K562 (cell line): ENCODE data around the gene PRKCG. TPM values are rescaled to one million over a fixed set of nuclear protein-coding genes. Genes with fewer than 3 reads are reported as not detected.

ENCODE experiments used
- AFF1 ChIP-seq, 2 experiments: fragments of 450-650 bp; IDR thresholded peaks; 2 replicates each; pipeline ENCODE4 v1.6.1; 2018; ENCODE audit warnings: mild to moderate bottlenecking in 2 of 2, low read depth in 1 of 2; ENCODE audit not compliant: partially characterized antibody in 2 of 2
- CREB1 ChIP-seq, 2 experiments: sonication (generic) in 1 of 2; formaldehyde crosslinking in 1 of 2; IDR thresholded peaks; 2 replicates each; pipeline versions ENCODE4 v1.6.1 to v1.8.0; 2012 to 2022; ENCODE audit warnings: inconsistent platforms in 1 of 2, mild to moderate bottlenecking in 1 of 2, missing genetic modification reagents in 1 of 2, moderate library complexity in 1 of 2
- CREM ChIP-seq: IDR thresholded peaks from 2 replicates; pipeline ENCODE4 v1.6.1; 2014; ENCODE audit warnings: antibody characterized with exemption, low read depth
- HCFC1 ChIP-seq: IDR thresholded peaks from 2 replicates; pipeline ENCODE4 v1.6.1; 2012; ENCODE audit warnings: low read depth, low read length, improper control_type of control experiment
- L3MBTL2 ChIP-seq: fragments of 450-650 bp; IDR thresholded peaks from 2 replicates; pipeline ENCODE4 v1.6.1; 2016; ENCODE audit warnings: mild to moderate bottlenecking, moderate library complexity
- LARP7 ChIP-seq: fragments of 450-650 bp; IDR thresholded peaks from 2 replicates; pipeline ENCODE4 v1.6.1; 2016
- SAFB ChIP-seq: fragments of 200-400 bp; formaldehyde crosslinking; IDR thresholded peaks from 2 replicates; pipeline ENCODE4 v1.6.1; 2017; ENCODE audit warnings: low read depth, low read length, borderline replicate concordance
- TBP ChIP-seq: optimal IDR thresholded peaks from 2 replicates; pipeline ENCODE3; 2011; ENCODE audit warnings: low read depth, low read length, improper control_type of control experiment
- ZNF143 ChIP-seq: sonication (generic); formaldehyde crosslinking; IDR thresholded peaks from 2 replicates; pipeline ENCODE4 v1.9.0; 2022; ENCODE audit warnings: mild to moderate bottlenecking, missing genetic modification reagents
- ZNF224 ChIP-seq: sonication (generic); formaldehyde crosslinking; IDR thresholded peaks from 2 replicates; pipeline ENCODE4 v1.8.0; 2022; ENCODE audit warnings: mild to moderate bottlenecking, missing genetic modification reagents
- polyA plus RNA-seq, 8 experiments: library from polyadenylated mRNA; depleted of rRNA in 4 of 8; stranded (reverse) in 5 of 8; unstranded in 3 of 8; fragments of >200 nt; fragmentation: Nextera tagmentation in 2 of 8; fragmentation: Illumina TruSeq in 1 of 8; extraction: Ambion mirVana in 2 of 8; extraction: Trizol in 1 of 8; gene quantifications; 2 replicates each; pipeline versions ENCODE4 v1.2.1 to v1.2.3, GENCODE V29; 2011 to 2014; ENCODE audit warnings: inconsistent platforms in 1 of 8, missing spikeins in 1 of 8
- total RNA-seq, 7 experiments: library from RNA; depleted of rRNA in 6 of 7; stranded (reverse); fragments of >200 nt in 6 of 7; fragmentation: Illumina TruSeq in 2 of 7; extraction: Trizol in 2 of 7; gene quantifications; 2 replicates each; pipeline versions ENCODE4 v1.2.1 to v1.2.3, GENCODE V29; 2011 to 2021; ENCODE audit warnings: low replicate concordance in 1 of 7
- TF ChIP-seq, protein P1 (sequence below): fragments of 450-650 bp; IDR thresholded peaks from 2 replicates; pipeline ENCODE4 v1.6.1; 2016; ENCODE audit warnings: low read depth
- TF ChIP-seq, protein P2 (sequence below): fragments of 450-650 bp; IDR thresholded peaks from 2 replicates; pipeline ENCODE4 v1.6.1; 2014; ENCODE audit warnings: low read depth, mild to moderate bottlenecking, moderate library complexity, borderline replicate concordance

Gene PRKCG
- total and polyA plus RNA-seq, 9 of the 15 experiments (the other 6 are each of a cell fraction or from before 2014, with no cell fraction given): not detected

DNA sequence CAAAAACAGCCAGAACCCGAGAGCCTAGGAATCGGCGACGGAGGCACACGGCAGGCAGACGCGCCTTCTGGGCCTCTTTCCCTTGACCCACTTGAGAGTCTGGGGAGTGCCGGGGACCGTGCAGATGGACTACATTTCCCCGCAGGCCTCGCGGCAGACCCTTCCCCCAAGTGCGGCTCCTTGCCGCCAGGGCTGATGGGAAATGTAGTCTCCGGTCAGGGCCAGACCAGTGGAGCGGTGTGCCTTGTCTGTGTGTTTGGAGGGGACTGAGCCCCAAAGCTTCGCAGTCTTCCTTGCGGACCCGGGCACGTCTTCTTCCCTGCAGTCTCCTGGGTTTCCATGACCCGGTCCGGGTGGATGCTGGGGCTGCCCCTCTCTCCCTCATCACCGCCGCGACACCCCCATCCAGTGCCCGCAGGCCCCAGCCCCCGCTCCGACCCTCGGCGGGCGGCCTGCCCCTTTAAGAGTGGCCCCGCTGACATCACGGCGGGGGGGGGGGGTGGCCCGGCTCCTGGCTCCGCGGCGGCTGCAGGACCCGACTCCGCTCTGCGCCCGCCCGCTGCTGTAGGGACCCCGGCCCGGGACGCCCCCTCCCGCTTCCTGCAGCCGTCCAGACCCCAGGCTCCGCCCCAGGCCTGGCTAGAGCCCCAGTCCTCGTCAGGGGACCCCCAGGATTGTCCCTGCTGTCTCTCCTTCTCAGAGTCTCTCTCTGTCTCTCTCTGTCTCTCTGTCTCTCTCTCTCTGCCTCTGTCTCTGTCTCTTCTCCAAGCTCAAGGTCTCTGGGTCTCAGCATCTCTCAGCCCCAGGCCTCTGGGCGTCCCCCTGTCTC lies 26.3 kb downstream of the PRKCG start (continued):
- TF ChIP-seq, protein P1, sequence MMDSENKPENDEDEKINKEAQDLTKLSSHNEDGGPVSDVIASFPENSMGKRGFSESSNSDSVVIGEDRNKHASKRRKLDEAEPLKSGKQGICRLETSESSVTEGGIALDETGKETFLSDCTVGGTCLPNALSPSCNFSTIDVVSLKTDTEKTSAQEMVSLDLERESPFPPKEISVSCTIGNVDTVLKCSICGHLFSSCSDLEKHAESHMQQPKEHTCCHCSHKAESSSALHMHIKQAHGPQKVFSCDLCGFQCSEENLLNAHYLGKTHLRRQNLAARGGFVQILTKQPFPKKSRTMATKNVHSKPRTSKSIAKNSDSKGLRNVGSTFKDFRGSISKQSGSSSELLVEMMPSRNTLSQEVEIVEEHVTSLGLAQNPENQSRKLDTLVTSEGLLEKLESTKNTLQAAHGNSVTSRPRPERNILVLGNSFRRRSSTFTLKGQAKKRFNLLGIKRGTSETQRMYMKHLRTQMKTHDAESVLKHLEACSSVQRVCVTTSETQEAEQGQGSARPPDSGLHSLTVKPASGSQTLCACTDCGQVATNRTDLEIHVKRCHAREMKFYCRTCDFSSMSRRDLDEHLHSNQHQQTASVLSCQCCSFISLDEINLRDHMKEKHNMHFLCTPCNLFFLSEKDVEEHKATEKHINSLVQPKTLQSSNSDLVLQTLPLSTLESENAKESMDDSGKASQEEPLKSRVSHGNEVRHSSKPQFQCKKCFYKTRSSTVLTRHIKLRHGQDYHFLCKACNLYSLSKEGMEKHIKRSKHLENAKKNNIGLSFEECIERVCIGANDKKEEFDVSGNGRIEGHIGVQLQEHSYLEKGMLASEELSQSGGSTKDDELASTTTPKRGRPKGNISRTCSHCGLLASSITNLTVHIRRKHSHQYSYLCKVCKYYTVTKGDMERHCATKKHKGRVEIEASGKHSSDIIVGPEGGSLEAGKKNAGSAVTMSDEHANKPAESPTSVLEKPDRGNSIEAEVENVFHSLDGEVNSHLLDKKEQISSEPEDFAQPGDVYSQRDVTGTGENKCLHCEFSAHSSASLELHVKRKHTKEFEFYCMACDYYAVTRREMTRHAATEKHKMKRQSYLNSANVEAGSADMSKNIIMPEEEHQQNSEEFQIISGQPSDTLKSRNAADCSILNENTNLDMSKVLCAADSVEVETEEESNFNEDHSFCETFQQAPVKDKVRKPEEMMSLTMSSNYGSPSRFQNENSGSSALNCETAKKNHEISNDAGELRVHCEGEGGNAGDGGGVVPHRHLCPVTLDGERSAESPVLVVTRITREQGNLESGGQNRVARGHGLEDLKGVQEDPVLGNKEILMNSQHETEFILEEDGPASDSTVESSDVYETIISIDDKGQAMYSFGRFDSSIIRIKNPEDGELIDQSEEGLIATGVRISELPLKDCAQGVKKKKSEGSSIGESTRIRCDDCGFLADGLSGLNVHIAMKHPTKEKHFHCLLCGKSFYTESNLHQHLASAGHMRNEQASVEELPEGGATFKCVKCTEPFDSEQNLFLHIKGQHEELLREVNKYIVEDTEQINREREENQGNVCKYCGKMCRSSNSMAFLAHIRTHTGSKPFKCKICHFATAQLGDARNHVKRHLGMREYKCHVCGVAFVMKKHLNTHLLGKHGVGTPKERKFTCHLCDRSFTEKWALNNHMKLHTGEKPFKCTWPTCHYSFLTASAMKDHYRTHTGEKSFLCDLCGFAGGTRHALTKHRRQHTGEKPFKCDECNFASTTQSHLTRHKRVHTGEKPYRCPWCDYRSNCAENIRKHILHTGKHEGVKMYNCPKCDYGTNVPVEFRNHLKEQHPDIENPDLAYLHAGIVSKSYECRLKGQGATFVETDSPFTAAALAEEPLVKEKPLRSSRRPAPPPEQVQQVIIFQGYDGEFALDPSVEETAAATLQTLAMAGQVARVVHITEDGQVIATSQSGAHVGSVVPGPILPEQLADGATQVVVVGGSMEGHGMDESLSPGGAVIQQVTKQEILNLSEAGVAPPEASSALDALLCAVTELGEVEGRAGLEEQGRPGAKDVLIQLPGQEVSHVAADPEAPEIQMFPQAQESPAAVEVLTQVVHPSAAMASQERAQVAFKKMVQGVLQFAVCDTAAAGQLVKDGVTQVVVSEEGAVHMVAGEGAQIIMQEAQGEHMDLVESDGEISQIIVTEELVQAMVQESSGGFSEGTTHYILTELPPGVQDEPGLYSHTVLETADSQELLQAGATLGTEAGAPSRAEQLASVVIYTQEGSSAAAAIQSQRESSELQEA: no peak
- TF ChIP-seq CREM (peak; percentile 54), CREB1 (IDR thresholded peaks at IDR 0.05) (no peak), CREB1 (CRISPR knock-in tag; IDR thresholded peaks at IDR 0.05) (0 out of 2 replicates have a peak, but pooled peaks have one; percentile 50), L3MBTL2 (peak; percentile 22; the same call in 1 of the 2 replicates), ZNF224 (CRISPR knock-in tag) (no peak), SAFB (no peak), ZNF143 (CRISPR knock-in tag) (peak; percentile 97), TBP (no peak), HCFC1 (peak; percentile 97), LARP7 (no peak), AFF1 (IDR thresholded peaks at IDR 0.05; ENCODE audit: low read depth in 1 of 2, partially characterized antibody in 2 of 2) (peak in 1 of 2 experiments; percentile 98)
- TF ChIP-seq, protein P2, sequence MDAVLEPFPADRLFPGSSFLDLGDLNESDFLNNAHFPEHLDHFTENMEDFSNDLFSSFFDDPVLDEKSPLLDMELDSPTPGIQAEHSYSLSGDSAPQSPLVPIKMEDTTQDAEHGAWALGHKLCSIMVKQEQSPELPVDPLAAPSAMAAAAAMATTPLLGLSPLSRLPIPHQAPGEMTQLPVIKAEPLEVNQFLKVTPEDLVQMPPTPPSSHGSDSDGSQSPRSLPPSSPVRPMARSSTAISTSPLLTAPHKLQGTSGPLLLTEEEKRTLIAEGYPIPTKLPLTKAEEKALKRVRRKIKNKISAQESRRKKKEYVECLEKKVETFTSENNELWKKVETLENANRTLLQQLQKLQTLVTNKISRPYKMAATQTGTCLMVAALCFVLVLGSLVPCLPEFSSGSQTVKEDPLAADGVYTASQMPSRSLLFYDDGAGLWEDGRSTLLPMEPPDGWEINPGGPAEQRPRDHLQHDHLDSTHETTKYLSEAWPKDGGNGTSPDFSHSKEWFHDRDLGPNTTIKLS: peak; percentile 42; the same call in 1 of the 2 replicates
